ENCODE measurements around the gene PSMB10.
"Not testable (repeated sequence)": the region's sequence is repeated elsewhere in the genome, so short reads cannot be mapped to it uniquely, and the experiment has no call there.

Gene PSMB10

GRCh38 chr16:67924140-67924906 is 12.3 kb downstream of the PSMB10 start:
- DNase-seq: no peak

GRCh38 chr16:67923414-67924116 is 13.1 kb downstream of the PSMB10 start:
- no peak for DNase-seq

- no peak for DNase-seq
Measured at GRCh38 chr16:67922740-67923139, 13.9 kb downstream of the PSMB10 start.

GRCh38 chr16:67922221-67922620 is 14.4 kb downstream of the PSMB10 start:
- DNase-seq: no peak

GRCh38 chr16:67919622-67920221 is 16.9 kb downstream of the PSMB10 start:
- no peak for DNase-seq

- no peak for DNase-seq
Measured at GRCh38 chr16:67917852-67918236, 18.8 kb downstream of the PSMB10 start.

GRCh38 chr16:67917140-67917851 is 19.4 kb downstream of the PSMB10 start:
- no peak for DNase-seq

- no peak for DNase-seq
Measured at GRCh38 chr16:67915831-67916723, 20.6 kb downstream of the PSMB10 start.

GRCh38 chr16:67915496-67915769 is 21.2 kb downstream of the PSMB10 start:
- DNase-seq: not testable (repeated sequence)

GRCh38 chr16:67914758-67915495 is 21.7 kb downstream of the PSMB10 start:
- no peak for DNase-seq

GRCh38 chr16:67910158-67910557 is 26.5 kb downstream of the PSMB10 start:
- no peak for DNase-seq

- DNase-seq: no peak
Measured at GRCh38 chr16:67909056-67909742, 27.5 kb downstream of the PSMB10 start.

GRCh38 chr16:67907397-67908180 is 29.1 kb downstream of the PSMB10 start:
- no peak for DNase-seq

- DNase-seq: no peak
Measured at GRCh38 chr16:67902831-67903230, 33.8 kb downstream of the PSMB10 start.

GRCh38 chr16:67901734-67902133 is 34.9 kb downstream of the PSMB10 start:
- no peak for DNase-seq

- DNase-seq: no peak
Measured at GRCh38 chr16:67897231-67897630, 39.4 kb downstream of the PSMB10 start.

GRCh38 chr16:67893743-67894399 is 42.8 kb downstream of the PSMB10 start:
- DNase-seq: no peak

- peak; percentile 85 for DNase-seq
Measured at GRCh38 chr16:67892899-67893742, 43.5 kb downstream of the PSMB10 start, which contains the start of gene PSKH1. Gene PSKH1, plus strand, starts transcription at chr16:67893254. Its CDS starts 15,496 bp downstream, at chr16:67908750.

- DNase-seq: no peak
Measured at GRCh38 chr16:67892375-67892774, 44.3 kb downstream of the PSMB10 start.

All from central memory CD4-positive, alpha-beta T cell (primary cell).